HepG2 (cell line): ENCODE data around the gene HTR3C. TPM values are rescaled to one million over a fixed set of nuclear protein-coding genes. Genes with fewer than 3 reads are reported as not detected.

Experiments
- ATAC-seq: fragments of 200-7000 bp; cut with Tn5 transposase; 3 replicates; pipeline ENCODE4 v1.9.1; 2020; ENCODE audit warnings: mild to moderate bottlenecking, moderate library complexity
- BruUV-seq: library from RNA; stranded (reverse); fragments of 400-500 nt; replicated peaks from 2 replicates; lab custom pipeline; 2021; lab: Mats Ljungman, UMichigan
- CTCF ChIA-PET: fragments of 300-600 bp; formaldehyde crosslinking; extraction: SDS; loops from one replicate; lab custom pipeline; 2021; ENCODE audit warnings: low total read pairs, inconsistent platforms, low intra/inter-chr PET ratio; lab: Yijun Ruan, JAX
- POLR2A ChIA-PET: fragments of 350-600 bp; sonication (Branson Sonifier 250); formaldehyde crosslinking; loops from one replicate; lab custom pipeline; 2020; ENCODE audit warnings: antibody characterized with exemption, inconsistent platforms; lab: Yijun Ruan, JAX
- DNase-seq: peaks from one replicate; pipeline ENCODE4 v3.0.0-alpha.2; 2015; ENCODE audit warnings: low spot score
- FAIRE-seq: peaks from 3 replicates; lab custom pipeline; 2011; peaks lifted over from hg19 to GRCh38; lab: Jason Lieb, UNC
- H2AFZ ChIP-seq: one replicate; pipeline ENCODE4 v1.6.1; 2011; ENCODE audit warnings: low read length, inconsistent platforms
- H3K27ac ChIP-seq: fragments of 300-600 bp; 3 replicates; pipeline ENCODE4 v1.8.0; 2011; ENCODE audit warnings: mixed run types, mild to moderate bottlenecking, mixed read lengths, low read length, inconsistent platforms; ENCODE audit not compliant: insufficient read depth; ENCODE audit errors: extremely low read length
- H3K27me3 ChIP-seq, 2 experiments: fragments of 200-600 bp in 1 of 2; 2 replicates in 1 of 2; 3 replicates in 1 of 2; pipeline versions ENCODE4 v1.6.0 to v1.8.0; 2011; ENCODE audit warnings: low read length in 2 of 2, mild to moderate bottlenecking in 2 of 2, moderate library complexity in 2 of 2, inconsistent platforms in 1 of 2; ENCODE audit not compliant: insufficient read depth in 2 of 2, control insufficient read depth in 1 of 2
- H3K36me3 ChIP-seq, 2 experiments: fragments of 200-600 bp in 1 of 2; replicated peaks in 1 of 2; 2 replicates in 1 of 2; 3 replicates in 1 of 2; pipeline versions ENCODE4 v1.5.1 to v1.8.0; 2011; ENCODE audit warnings: low read length in 2 of 2, inconsistent platforms in 1 of 2; ENCODE audit not compliant: insufficient read depth in 2 of 2, control insufficient read depth in 1 of 2
- H3K4me1 ChIP-seq: 2 replicates; pipeline ENCODE4 v1.5.1; 2012; ENCODE audit warnings: low read length, inconsistent platforms; ENCODE audit not compliant: insufficient read depth
- H3K4me2 ChIP-seq: 2 replicates; pipeline ENCODE4 v1.6.0; 2011; ENCODE audit warnings: low read depth, low read length, inconsistent platforms
- H3K4me3 ChIP-seq, 3 experiments: fragments of 200-600 bp in 1 of 3; sonication (generic), shearing (Covaris generic) in 1 of 3; replicated peaks in 1 of 3; 2 replicates each; pipeline ENCODE4 v1.5.1; 2011 to 2016; ENCODE audit warnings: low read length in 3 of 3, inconsistent platforms in 2 of 3, low read depth in 2 of 3, mild to moderate bottlenecking in 2 of 3, control low read depth in 1 of 3, mixed read lengths in 1 of 3; ENCODE audit not compliant: insufficient read depth in 1 of 3
- H3K79me2 ChIP-seq: one replicate; pipeline ENCODE4 v1.6.1; 2011; ENCODE audit warnings: low read length, inconsistent platforms; ENCODE audit not compliant: insufficient read depth
- H3K9ac ChIP-seq: 2 replicates; pipeline ENCODE4 v1.6.0; 2011; ENCODE audit warnings: mild to moderate bottlenecking, low read depth, low read length, inconsistent platforms; ENCODE audit not compliant: insufficient read depth
- H3K9me3 ChIP-seq: 2 replicates; pipeline ENCODE4 v1.5.1; 2012; ENCODE audit warnings: mild to moderate bottlenecking, low read length
- H4K20me1 ChIP-seq: 2 replicates; pipeline ENCODE4 v1.6.0; 2011; ENCODE audit warnings: inconsistent platforms, mild to moderate bottlenecking, low read length, moderate library complexity; ENCODE audit not compliant: insufficient read depth
- BRF2 ChIP-seq: sonication (generic); formaldehyde crosslinking; IDR thresholded peaks from 2 replicates; pipeline ENCODE4 v1.8.1; 2022; ENCODE audit warnings: mild to moderate bottlenecking, missing genetic modification reagents
- CREBL2 ChIP-seq: sonication (generic); formaldehyde crosslinking; IDR thresholded peaks from 2 replicates; pipeline ENCODE4 v1.8.1; 2023; ENCODE audit warnings: missing genetic modification reagents, mild to moderate bottlenecking, borderline replicate concordance
- JUN ChIP-seq: sonication (generic); formaldehyde crosslinking; IDR thresholded peaks from 2 replicates; pipeline ENCODE4 v1.4.0; 2020; ENCODE audit warnings: mild to moderate bottlenecking, missing genetic modification reagents
- MLLT10 ChIP-seq: sonication (generic); formaldehyde crosslinking; IDR thresholded peaks from 2 replicates; pipeline ENCODE4 v1.4.0; 2020; ENCODE audit warnings: missing genetic modification reagents
- MXI1 ChIP-seq: IDR thresholded peaks from 3 replicates; pipeline ENCODE4 v1.6.1; 2012; ENCODE audit warnings: low read depth, low read length, inconsistent platforms, borderline replicate concordance
- RXRA ChIP-seq: sonication (generic); formaldehyde crosslinking; IDR thresholded peaks from 2 replicates; pipeline ENCODE4 v1.5.1; 2020; ENCODE audit warnings: missing genetic modification reagents
- TGIF2 ChIP-seq: IDR thresholded peaks from 2 replicates; pipeline ENCODE4 v1.6.1; 2016; ENCODE audit warnings: control low read depth, missing compliant biosample characterization
- ZBTB49 ChIP-seq: sonication (generic); formaldehyde crosslinking; IDR thresholded peaks from 2 replicates; pipeline ENCODE4 v1.4.0; 2020; ENCODE audit warnings: missing genetic modification reagents, borderline replicate concordance
- ZHX2 ChIP-seq, 2 experiments: sonication (generic) in 1 of 2; formaldehyde crosslinking in 1 of 2; IDR thresholded peaks; 2 replicates each; pipeline versions ENCODE4 v1.6.1 to v1.9.0; 2014 to 2022; ENCODE audit warnings: antibody characterized with exemption in 1 of 2, borderline replicate concordance in 1 of 2, inconsistent platforms in 1 of 2, low read depth in 1 of 2, missing genetic modification reagents in 1 of 2
- ZNF724P ChIP-seq: sonication (generic); formaldehyde crosslinking; IDR thresholded peaks from 2 replicates; pipeline ENCODE4 v1.8.0; 2022; ENCODE audit warnings: missing genetic modification reagents, borderline replicate concordance
- ZNF781 ChIP-seq: sonication (generic); formaldehyde crosslinking; IDR thresholded peaks from 2 replicates; pipeline ENCODE4 v1.5.1; 2020; ENCODE audit warnings: borderline replicate concordance, mild to moderate bottlenecking, missing genetic modification reagents; ENCODE audit errors: not compliant biosample characterization
- ZNF790 ChIP-seq: sonication (generic); formaldehyde crosslinking; IDR thresholded peaks from 2 replicates; pipeline ENCODE4 v1.8.0; 2022; ENCODE audit warnings: missing genetic modification reagents, mild to moderate bottlenecking, borderline replicate concordance
- WGBS: methylation state at CpG from one replicate; pipeline ENCODE4 v1.1.6; 2017; ENCODE audit warnings: low lambda C conversion rate; 5-methylcytosine and 5-hydroxymethylcytosine counted together
- in situ Hi-C: cut with HindIII; loops from 2 replicates; pipeline ENCODE4 v1.10.0; 2017; ENCODE audit warnings: low pct_unique_long_range_greater_than_20kb; ENCODE audit not compliant: extremely low pct_ligation_motif_present
- intact Hi-C: fragments of 100-400 bp; cut with micrococcal nuclease; formaldehyde crosslinking; loops from one replicate; pipeline ENCODE4 v1.10.0; 2022; ENCODE audit not compliant: unreplicated experiment
- polyA plus RNA-seq, 8 experiments: library from polyadenylated mRNA; depleted of rRNA in 3 of 8; stranded (reverse) in 7 of 8; unstranded in 1 of 8; fragments of >200 nt; fragmentation: Illumina TruSeq in 4 of 8; extraction: Trizol in 4 of 8; gene quantifications; 2 replicates each; pipeline versions ENCODE4 v1.2.1 to v1.2.3, GENCODE V29; 2011 to 2016; ENCODE audit warnings: low read depth in 4 of 8, missing spikeins in 1 of 8, mixed read lengths in 1 of 8; ENCODE audit not compliant: insufficient read depth in 1 of 8
- total RNA-seq, 5 experiments: library from RNA; depleted of rRNA; stranded (reverse); fragments of >200 nt; fragmentation: Illumina TruSeq; extraction: Trizol; gene quantifications; 2 replicates each; pipeline ENCODE4 v1.2.3, GENCODE V29; 2016; ENCODE audit warnings: low read depth in 1 of 5

The HTR3C gene
- total and polyA plus RNA-seq, 2 of the 13 experiments (the other 11 are each of a cell fraction or from before 2014, with no cell fraction given): not detected

- no TSS peak for BruUV-seq
- DNase-seq (no peak), ATAC-seq (no peak), FAIRE-seq (no peak)
- in situ Hi-C loops: no loop called here
- peaks cover 13% of the 10 kb centered on the region for H3K9me3 ChIP-seq
- intact Hi-C loops: no loop called here
- ChIA-PET CTCF (no interaction called here), POLR2A (no interaction called here)
- no peak overlapping the region for H3K4me3 ChIP-seq
- no peaks in the 10 kb centered on the region for H3K27me3 ChIP-seq
- H3K36me3 ChIP-seq: no peaks in the 10 kb centered on the region
- TF ChIP-seq ZNF724P (CRISPR knock-in tag) (no peak), ZBTB49 (CRISPR knock-in tag) (no peak), ZHX2 (IDR thresholded peaks at IDR 0.05; ENCODE audit: low read depth) (no peak), ZHX2 (CRISPR knock-in tag; IDR thresholded peaks at IDR 0.05; ENCODE audit: borderline replicate concordance) (no peak), RXRA (CRISPR knock-in tag) (no peak), JUN (CRISPR knock-in tag) (no peak), ZNF790 (CRISPR knock-in tag) (no peak), BRF2 (no peak), MLLT10 (CRISPR knock-in tag) (no peak), MXI1 (no peak), TGIF2 (CRISPR knock-in tag) (no peak), ZNF781 (no peak), CREBL2 (CRISPR knock-in tag) (no peak)
- H3K4me2 ChIP-seq: no peak overlapping the region
- H3K9ac ChIP-seq: no peak overlapping the region
- no peaks in the 10 kb centered on the region for H3K4me1 ChIP-seq
- H3K27ac ChIP-seq: no peak overlapping the region
- no peak overlapping the region for H2AFZ ChIP-seq
- no peaks in the 10 kb centered on the region for H4K20me1 ChIP-seq
- no peaks in the 10 kb centered on the region for H3K79me2 ChIP-seq
- WGBS: 5% methylated on average over 3 of the region's 3 CpGs
Observed at GRCh38 chr3:184092199-184092598, 39.4 kb downstream of the HTR3C start.
